Mesendoderm (in vitro differentiated cells): ENCODE data around the gene SFT2D1.

Source experiments
- DNase-seq: peaks from one replicate; pipeline ENCODE4 v3.0.0; 2013
- H2AK5ac ChIP-seq: 2 replicates; pipeline ENCODE4 v1.6.1; 2013; ENCODE audit warnings: low read length, inconsistent platforms
- H2BK120ac ChIP-seq: 2 replicates; pipeline ENCODE4 v1.6.1; 2013; ENCODE audit warnings: low read depth, mild to moderate bottlenecking, low read length, moderate library complexity, mixed read lengths
- H2BK15ac ChIP-seq: replicated peaks from 2 replicates; pipeline ENCODE4 v1.6.1; 2013; ENCODE audit warnings: low read depth, mild to moderate bottlenecking, moderate library complexity
- H2BK5ac ChIP-seq: 2 replicates; pipeline ENCODE4 v1.6.1; 2013; ENCODE audit warnings: low read length, inconsistent platforms
- H3K18ac ChIP-seq: 2 replicates; pipeline ENCODE4 v1.6.1; 2013; ENCODE audit warnings: mild to moderate bottlenecking, low read length, mixed read lengths
- H3K23ac ChIP-seq: one replicate; pipeline ENCODE4 v1.6.1; 2013; ENCODE audit warnings: low read length
- H3K27ac ChIP-seq: 2 replicates; pipeline ENCODE4 v1.5.1; 2013; ENCODE audit warnings: low read depth, mild to moderate bottlenecking, inconsistent platforms, low read length, moderate library complexity
- H3K27me3 ChIP-seq: 2 replicates; pipeline ENCODE4 v1.6.1; 2013; ENCODE audit warnings: low read length, control low read depth, mild to moderate bottlenecking, inconsistent platforms; ENCODE audit not compliant: insufficient read depth, poor library complexity
- H3K36me3 ChIP-seq: 2 replicates; pipeline ENCODE4 v1.6.1; 2013; ENCODE audit warnings: low read length, inconsistent platforms; ENCODE audit not compliant: control insufficient read depth, insufficient read depth
- H3K4ac ChIP-seq: one replicate; pipeline ENCODE4 v1.6.1; 2013; ENCODE audit warnings: low read depth, mild to moderate bottlenecking, low read length, moderate library complexity
- H3K4me1 ChIP-seq: 2 replicates; pipeline ENCODE4 v1.6.1; 2013; ENCODE audit warnings: low read depth, low read length, inconsistent platforms; ENCODE audit not compliant: control insufficient read depth
- H3K4me2 ChIP-seq: 2 replicates; pipeline ENCODE4 v1.6.1; 2013; ENCODE audit warnings: low read length
- H3K4me3 ChIP-seq: 2 replicates; pipeline ENCODE4 v1.5.1; 2013; ENCODE audit warnings: mild to moderate bottlenecking, low read length
- H3K56ac ChIP-seq: one replicate; pipeline ENCODE4 v1.6.1; 2013; ENCODE audit warnings: low read length
- H3K79me1 ChIP-seq: 2 replicates; pipeline ENCODE4 v1.6.1; 2013; ENCODE audit warnings: low read length, inconsistent platforms
- H3K79me2 ChIP-seq: 2 replicates; pipeline ENCODE4 v1.6.1; 2013; ENCODE audit warnings: mild to moderate bottlenecking, low read length; ENCODE audit not compliant: control insufficient read depth, insufficient read depth
- H3K9ac ChIP-seq: 2 replicates; pipeline ENCODE4 v1.6.1; 2013; ENCODE audit warnings: low read length, inconsistent platforms
- H4K5ac ChIP-seq: one replicate; pipeline ENCODE4 v1.6.1; 2013; ENCODE audit warnings: low read length
- H4K8ac ChIP-seq: one replicate; pipeline ENCODE4 v1.6.1; 2013; ENCODE audit warnings: low read depth, mild to moderate bottlenecking, control low read depth, low read length, moderate library complexity
- WGBS: extraction: QIAGEN DNeasy Blood & Tissue Kit; methylation state at CpG from one replicate; pipeline ENCODE4 v1.1.7; 2013; ENCODE audit warnings: low lambda C conversion rate, missing lambda C conversion rate; ENCODE audit not compliant: insufficient coverage; ENCODE audit errors: extremely low coverage; 5-methylcytosine and 5-hydroxymethylcytosine counted together

The SFT2D1 gene

GRCh38 chr6:166317261-166318212 lies 24.8 kb downstream of the SFT2D1 start:
- no peak overlapping the region for H2AK5ac ChIP-seq
- H3K27ac ChIP-seq: no peak overlapping the region
- H3K18ac ChIP-seq: no peak overlapping the region
- no peaks in the 10 kb centered on the region for H3K79me1 ChIP-seq
- no peak overlapping the region for H3K56ac ChIP-seq
- no peaks in the 10 kb centered on the region for H3K79me2 ChIP-seq
- no peak overlapping the region for H3K4me3 ChIP-seq
- H3K4me2 ChIP-seq: no peak overlapping the region
- WGBS: no CpG with 5 or more reads among the region's 19 CpGs
- no peak overlapping the region for H2BK120ac ChIP-seq
- no peak overlapping the region for H3K23ac ChIP-seq
- H4K8ac ChIP-seq: no peak overlapping the region
- H4K5ac ChIP-seq: no peak overlapping the region
- H3K4me1 ChIP-seq: no peaks in the 10 kb centered on the region
- H3K9ac ChIP-seq: no peak overlapping the region
- DNase-seq: no peak
- no peaks in the 10 kb centered on the region for H3K36me3 ChIP-seq
- H2BK5ac ChIP-seq: no peak overlapping the region
- H3K4ac ChIP-seq: no peak overlapping the region
- no peaks in the 10 kb centered on the region for H3K27me3 ChIP-seq
- H2BK15ac ChIP-seq: no peak overlapping the region

- no peaks in the 10 kb centered on the region for H3K79me1 ChIP-seq
- no peaks in the 10 kb centered on the region for H3K4me1 ChIP-seq
- no peak overlapping the region for H3K18ac ChIP-seq
- H3K27me3 ChIP-seq: no peaks in the 10 kb centered on the region
- H3K23ac ChIP-seq: no peak overlapping the region
- H4K5ac ChIP-seq: no peak overlapping the region
- no peak overlapping the region for H3K4me3 ChIP-seq
- no peak for DNase-seq
- H3K9ac ChIP-seq: no peak overlapping the region
- no peak overlapping the region for H3K4ac ChIP-seq
- no peak overlapping the region for H2BK120ac ChIP-seq
- H2BK5ac ChIP-seq: no peak overlapping the region
- H3K4me2 ChIP-seq: no peak overlapping the region
- no peak overlapping the region for H3K27ac ChIP-seq
- no peaks in the 10 kb centered on the region for H3K36me3 ChIP-seq
- no peak overlapping the region for H2BK15ac ChIP-seq
- no peak overlapping the region for H2AK5ac ChIP-seq
- H3K79me2 ChIP-seq: no peaks in the 10 kb centered on the region
- H3K56ac ChIP-seq: no peak overlapping the region
- no CpG with 5 or more reads among the region's 11 CpGs for WGBS
- no peak overlapping the region for H4K8ac ChIP-seq
Measured at GRCh38 chr6:166315436-166315835, 26.9 kb downstream of the SFT2D1 start.

GRCh38 chr6:166314454-166314853 lies 27.9 kb downstream of the SFT2D1 start:
- H2BK5ac ChIP-seq: no peak overlapping the region
- no peaks in the 10 kb centered on the region for H3K79me2 ChIP-seq
- no peak overlapping the region for H2BK15ac ChIP-seq
- no peak overlapping the region for H3K4me2 ChIP-seq
- no peaks in the 10 kb centered on the region for H3K4me1 ChIP-seq
- peaks cover 2% of the 10 kb centered on the region for H3K27me3 ChIP-seq
- H4K5ac ChIP-seq: no peak overlapping the region
- H3K18ac ChIP-seq: no peak overlapping the region
- no peak overlapping the region for H3K23ac ChIP-seq
- H3K4me3 ChIP-seq: no peak overlapping the region
- no peak overlapping the region for H4K8ac ChIP-seq
- peak overlapping the region; percentile 35 for H3K56ac ChIP-seq
- WGBS: no CpG with 5 or more reads among the region's 9 CpGs
- no peak overlapping the region for H3K4ac ChIP-seq
- H2AK5ac ChIP-seq: no peak overlapping the region
- H3K79me1 ChIP-seq: no peaks in the 10 kb centered on the region
- DNase-seq: no peak
- peak overlapping the region; percentile 45 for H3K27ac ChIP-seq
- H3K9ac ChIP-seq: no peak overlapping the region
- no peaks in the 10 kb centered on the region for H3K36me3 ChIP-seq
- H2BK120ac ChIP-seq: no peak overlapping the region

- H3K4me2 ChIP-seq: no peak overlapping the region
- WGBS: no CpG with 5 or more reads among the region's 18 CpGs
- peak overlapping the region; percentile 22 for H3K27ac ChIP-seq
- peak overlapping the region; percentile 63 for H3K4ac ChIP-seq
- H3K9ac ChIP-seq: peak overlapping the region; percentile 20
- peaks cover 5% of the 10 kb centered on the region for H3K27me3 ChIP-seq
- H3K36me3 ChIP-seq: no peaks in the 10 kb centered on the region
- H3K23ac ChIP-seq: no peak overlapping the region
- no peaks in the 10 kb centered on the region for H3K4me1 ChIP-seq
- no peak overlapping the region for H2BK5ac ChIP-seq
- peak overlapping the region; percentile 79 for H3K56ac ChIP-seq
- H4K5ac ChIP-seq: no peak overlapping the region
- H3K79me2 ChIP-seq: no peaks in the 10 kb centered on the region
- H2AK5ac ChIP-seq: no peak overlapping the region
- DNase-seq: peak; percentile 71
- no peak overlapping the region for H2BK15ac ChIP-seq
- no peak overlapping the region for H3K4me3 ChIP-seq
- no peak overlapping the region for H4K8ac ChIP-seq
- no peaks in the 10 kb centered on the region for H3K79me1 ChIP-seq
- H2BK120ac ChIP-seq: no peak overlapping the region
- no peak overlapping the region for H3K18ac ChIP-seq
Measured at GRCh38 chr6:166313255-166314070, 28.9 kb downstream of the SFT2D1 start.

- no peaks in the 10 kb centered on the region for H3K79me1 ChIP-seq
- no peak overlapping the region for H3K4me2 ChIP-seq
- H3K4me1 ChIP-seq: no peaks in the 10 kb centered on the region
- H3K36me3 ChIP-seq: no peaks in the 10 kb centered on the region
- no peaks in the 10 kb centered on the region for H3K79me2 ChIP-seq
- peaks cover 5% of the 10 kb centered on the region for H3K27me3 ChIP-seq
- H2BK120ac ChIP-seq: no peak overlapping the region
- H2BK15ac ChIP-seq: no peak overlapping the region
- DNase-seq: no peak
- H3K4ac ChIP-seq: no peak overlapping the region
- H2BK5ac ChIP-seq: no peak overlapping the region
- H3K23ac ChIP-seq: no peak overlapping the region
- WGBS: no CpG with 5 or more reads among the region's 1 CpG
- no peak overlapping the region for H3K9ac ChIP-seq
- H3K56ac ChIP-seq: no peak overlapping the region
- no peak overlapping the region for H3K27ac ChIP-seq
- H3K4me3 ChIP-seq: no peak overlapping the region
- H4K5ac ChIP-seq: no peak overlapping the region
- no peak overlapping the region for H2AK5ac ChIP-seq
- H3K18ac ChIP-seq: no peak overlapping the region
- H4K8ac ChIP-seq: no peak overlapping the region
Measured at GRCh38 chr6:166312832-166313231, 29.5 kb downstream of the SFT2D1 start.
